ENCODE data around the gene CIAPIN1. TPM values are rescaled to one million over a fixed set of nuclear protein-coding genes. Genes with fewer than 3 reads are reported as not detected.

CIAPIN1 gene
- total RNA-seq, 1 donor from 2014 or later: 52.3 TPM

DNA sequence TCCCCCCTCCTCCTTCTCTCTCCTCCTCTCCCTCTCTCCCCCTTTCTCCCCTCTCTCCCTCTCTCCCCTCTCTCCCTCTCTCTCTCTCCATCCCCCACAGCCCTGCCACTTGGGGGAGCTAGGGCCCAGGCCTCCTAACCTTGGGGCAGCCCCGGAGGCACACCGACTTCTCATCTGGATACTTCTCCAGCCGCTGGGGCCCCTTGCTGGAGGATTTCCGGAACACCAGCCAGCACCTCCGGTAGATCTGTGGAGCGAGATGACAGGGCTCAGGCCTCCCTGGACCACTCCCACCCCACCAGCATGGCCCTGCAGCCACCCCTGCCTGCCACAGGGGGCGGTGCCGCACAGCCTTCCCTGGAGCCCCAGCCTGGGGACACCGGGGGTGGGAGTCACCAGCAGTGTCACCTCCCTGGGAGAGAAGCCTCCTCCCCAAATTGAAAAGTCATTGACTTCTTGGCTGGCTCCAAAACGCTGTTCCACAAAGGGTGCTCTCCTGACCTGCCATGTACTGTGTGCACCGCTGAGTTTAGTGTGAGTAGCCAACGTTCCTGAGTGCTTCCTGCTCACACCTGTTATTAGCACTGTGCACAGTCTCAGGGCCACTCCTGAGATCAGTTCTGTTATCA lies 28.6 kb upstream of the CIAPIN1 start:
- Mint-ChIP-seq H3K4me1 (peaks cover 40% of the 10 kb centered on the region), H3K27ac (no peak overlapping the region), H3K27me3 (peaks cover 7% of the 10 kb centered on the region), H3K4me3 (no peak overlapping the region), H3K36me3 (ENCODE audit: low read depth) (peaks cover 14% of the 10 kb centered on the region), H3K9me3 (no peaks in the 10 kb centered on the region)
- ChIA-PET POLR2A (no interaction called here), CTCF (interaction anchor here (1.0 to 2.0 kb wide), 3 partner anchors 43 to 172 kb away, joined by 3 to 4 read pairs (median 3); no protein-coding TSS in a partner anchor)
- DNase-seq (peak; percentile 69), ATAC-seq (ENCODE audit: low read depth) (peak; percentile 92)
- TF ChIP-seq, protein P1, sequence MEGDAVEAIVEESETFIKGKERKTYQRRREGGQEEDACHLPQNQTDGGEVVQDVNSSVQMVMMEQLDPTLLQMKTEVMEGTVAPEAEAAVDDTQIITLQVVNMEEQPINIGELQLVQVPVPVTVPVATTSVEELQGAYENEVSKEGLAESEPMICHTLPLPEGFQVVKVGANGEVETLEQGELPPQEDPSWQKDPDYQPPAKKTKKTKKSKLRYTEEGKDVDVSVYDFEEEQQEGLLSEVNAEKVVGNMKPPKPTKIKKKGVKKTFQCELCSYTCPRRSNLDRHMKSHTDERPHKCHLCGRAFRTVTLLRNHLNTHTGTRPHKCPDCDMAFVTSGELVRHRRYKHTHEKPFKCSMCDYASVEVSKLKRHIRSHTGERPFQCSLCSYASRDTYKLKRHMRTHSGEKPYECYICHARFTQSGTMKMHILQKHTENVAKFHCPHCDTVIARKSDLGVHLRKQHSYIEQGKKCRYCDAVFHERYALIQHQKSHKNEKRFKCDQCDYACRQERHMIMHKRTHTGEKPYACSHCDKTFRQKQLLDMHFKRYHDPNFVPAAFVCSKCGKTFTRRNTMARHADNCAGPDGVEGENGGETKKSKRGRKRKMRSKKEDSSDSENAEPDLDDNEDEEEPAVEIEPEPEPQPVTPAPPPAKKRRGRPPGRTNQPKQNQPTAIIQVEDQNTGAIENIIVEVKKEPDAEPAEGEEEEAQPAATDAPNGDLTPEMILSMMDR (IDR thresholded peaks at IDR 0.05): peak; percentile 51
- intact Hi-C loops (cut with micrococcal nuclease): loop anchor here (1.0 to 5.0 kb wide), 4 partner anchors 43 to 261 kb away; partner anchors contain the start of gene KATNB1

DNA sequence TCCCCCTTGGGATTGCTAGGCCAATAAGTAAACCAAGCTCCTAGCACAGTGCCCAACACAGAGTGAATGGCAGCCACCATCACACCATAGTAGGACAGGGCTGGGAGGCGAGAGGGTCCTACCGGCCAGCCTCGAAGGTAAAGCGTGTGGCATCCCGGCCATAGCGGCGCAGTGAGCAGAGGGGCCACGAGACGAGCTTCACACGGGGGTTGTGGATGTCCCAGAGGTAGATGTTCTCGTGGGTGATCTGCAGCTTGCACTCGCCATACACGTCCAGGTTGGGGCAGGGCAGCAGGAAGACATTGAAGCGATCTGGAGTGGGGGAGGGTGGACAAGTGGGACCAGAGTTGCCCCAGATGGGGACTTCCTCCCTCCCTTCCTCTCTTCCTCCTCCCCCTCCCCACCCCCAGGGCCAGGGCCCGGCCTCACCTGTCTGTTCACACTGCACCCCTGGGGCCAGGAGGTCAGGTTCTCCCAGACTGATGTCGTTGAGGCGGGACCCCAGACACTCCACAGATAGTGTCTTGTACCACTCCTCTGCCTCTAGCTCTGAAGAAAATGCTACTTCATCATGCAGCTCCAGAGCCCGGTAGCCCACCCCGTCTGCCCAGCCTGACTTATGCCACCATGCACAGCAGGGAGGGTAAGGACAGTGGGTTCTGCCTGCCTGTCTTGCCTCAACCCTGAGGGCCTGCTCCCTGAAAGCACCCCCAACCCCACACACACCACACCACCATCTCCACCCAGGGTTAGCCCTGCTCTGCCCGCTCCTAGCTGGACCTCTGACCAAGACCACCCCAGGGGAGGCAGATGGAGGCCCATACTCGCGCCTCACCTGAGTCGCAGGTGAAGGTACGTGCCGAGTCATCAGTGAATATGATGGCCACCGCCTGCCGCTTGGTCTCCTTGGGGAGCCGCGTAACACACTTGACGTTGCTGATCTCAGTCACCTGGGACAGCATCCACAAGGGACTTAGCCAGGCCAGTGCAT lies 27.8 kb upstream of the CIAPIN1 start:
- no peak overlapping the region for H3K4me3 Mint-ChIP-seq
- intact Hi-C loops (cut with micrococcal nuclease): loop anchor here (5.0 kb wide), 1 partner anchor 262 kb away; the partner anchor contains the start of gene KATNB1
- DNase-seq (no peak), ATAC-seq (ENCODE audit: low read depth) (no peak)
- ChIA-PET CTCF (interaction anchor here (1.1 to 2.0 kb wide), 2 partner anchors 45 to 173 kb away, joined by 3 to 4 read pairs; no protein-coding TSS in a partner anchor), POLR2A (no interaction called here)
- peaks cover 37% of the 10 kb centered on the region for H3K4me1 Mint-ChIP-seq
- peaks cover 22% of the 10 kb centered on the region for H3K36me3 Mint-ChIP-seq (ENCODE audit: low read depth)
- peaks cover 2% of the 10 kb centered on the region for H3K27me3 Mint-ChIP-seq
- TF ChIP-seq, protein P1 (IDR thresholded peaks at IDR 0.05): no peak
- H3K27ac Mint-ChIP-seq: no peak overlapping the region
- no peaks in the 10 kb centered on the region for H3K9me3 Mint-ChIP-seq

DNA sequence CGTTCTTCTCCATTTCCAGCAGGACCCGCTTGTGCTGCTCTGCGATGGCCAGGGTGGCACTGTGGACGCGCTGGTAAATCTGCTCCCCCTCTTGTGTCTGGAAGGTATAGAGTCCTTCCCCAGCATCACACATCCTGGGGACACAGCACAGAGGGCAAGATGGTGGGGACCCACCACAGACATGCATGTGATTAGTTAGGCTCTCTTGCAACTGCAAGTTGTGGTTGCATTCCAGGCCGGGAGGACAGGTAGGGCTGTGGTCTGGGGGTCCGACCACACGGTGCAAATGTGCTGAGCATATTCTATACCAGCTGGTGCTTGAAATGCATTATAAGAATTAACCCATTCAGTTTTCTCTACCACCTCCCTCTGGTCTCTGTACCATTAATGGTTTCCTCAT lies 26.7 kb upstream of the CIAPIN1 start:
- H3K27ac Mint-ChIP-seq: no peak overlapping the region
- H3K36me3 Mint-ChIP-seq (ENCODE audit: low read depth): peaks cover 32% of the 10 kb centered on the region
- intact Hi-C loops (cut with micrococcal nuclease): no loop called here

DNA sequence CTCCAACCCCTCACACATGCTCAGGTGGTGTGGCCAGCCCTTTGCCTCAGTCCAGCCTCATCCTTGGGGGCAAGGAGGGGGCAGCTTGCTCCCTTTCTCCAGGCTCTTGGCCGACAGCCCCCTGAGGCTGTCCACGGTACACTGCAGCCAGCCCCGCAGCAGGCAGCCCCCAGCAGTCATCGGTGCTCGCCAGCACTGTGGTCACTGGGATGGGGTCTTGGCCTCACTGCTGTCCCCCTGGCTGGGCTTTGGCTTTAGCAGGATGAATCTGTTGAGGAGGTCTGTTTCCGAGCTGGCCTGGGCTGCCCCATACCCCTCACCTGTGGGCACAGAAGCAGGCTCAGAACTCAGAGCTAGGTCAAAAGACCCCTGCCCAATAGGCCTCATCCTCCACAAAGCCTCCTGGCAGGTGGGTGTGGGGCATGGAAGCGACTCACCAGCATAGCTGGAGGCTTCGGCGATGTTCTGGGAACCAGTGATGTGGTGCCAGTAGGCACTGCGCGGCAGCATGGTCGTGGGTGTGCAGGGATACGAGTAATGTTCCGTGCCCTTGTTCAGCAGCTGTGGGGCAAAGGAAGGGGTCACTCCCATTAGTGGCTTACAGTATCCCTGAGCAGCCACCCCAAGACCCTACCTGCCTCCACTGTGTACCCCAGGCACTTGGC lies 26.1 kb upstream of the CIAPIN1 start:
- DNase-seq: no peak
- H3K27ac Mint-ChIP-seq: no peak overlapping the region
- ATAC-seq (ENCODE audit: low read depth): no peak
- TF ChIP-seq, protein P1 (IDR thresholded peaks at IDR 0.05): no peak
- POLR2A ChIA-PET: interaction anchor here (0.6 to 1.6 kb wide), 2 partner anchors 9 to 10 kb away, joined by 4 read pairs; partner anchors contain the start of gene POLR2C
- peaks cover 22% of the 10 kb centered on the region for H3K4me1 Mint-ChIP-seq
- H3K4me3 Mint-ChIP-seq: no peak overlapping the region
- H3K27me3 Mint-ChIP-seq: no peaks in the 10 kb centered on the region
- intact Hi-C loops (cut with micrococcal nuclease): no loop called here
- peaks cover 38% of the 10 kb centered on the region for H3K36me3 Mint-ChIP-seq (ENCODE audit: low read depth)
- H3K9me3 Mint-ChIP-seq: no peaks in the 10 kb centered on the region
- CTCF ChIA-PET: interaction anchor here (1.6 kb wide), 1 partner anchor 47 kb away, joined by 6 read pairs; no protein-coding TSS in a partner anchor

More for the DNA sequence above, 26.7 kb upstream of the CIAPIN1 start:
- ChIA-PET POLR2A (interaction anchor here (1.6 kb wide), 1 partner anchor 11 kb away, joined by 4 read pairs; the partner anchor contains the start of gene POLR2C), CTCF (interaction anchor here (1.6 kb wide), 1 partner anchor 46 kb away, joined by 6 read pairs; no protein-coding TSS in a partner anchor)
- Mint-ChIP-seq H3K9me3 (no peaks in the 10 kb centered on the region), H3K4me1 (peaks cover 28% of the 10 kb centered on the region), H3K4me3 (no peak overlapping the region), H3K27me3 (no peaks in the 10 kb centered on the region)
- DNase-seq: no peak
- TF ChIP-seq, protein P1 (IDR thresholded peaks at IDR 0.05): no peak
- no peak for ATAC-seq (ENCODE audit: low read depth)

Data from activated B cell treated with CpG ODN at 0.5 μM for 24 hours (primary cell).